ENCODE measurements around the gene CRYBG2. TPM values are rescaled to one million over a fixed set of nuclear protein-coding genes. Genes with fewer than 3 reads are reported as not detected.
"Not testable (repeated sequence)": the region's sequence is repeated elsewhere in the genome, so short reads cannot be mapped to it uniquely, and the experiment has no call there.

Gene CRYBG2
- total RNA-seq, 2 donors from 2014 or later, result 1.6 to 2.3 TPM

- Mint-ChIP-seq H3K9me3 (peaks cover 0 to 3% of the 10 kb centered on the region in 2 donors), H3K4me1 (ENCODE audit: low read depth) (peaks cover 56% of the 10 kb centered on the region), H3K27ac (no peak overlapping the region), H3K36me3 (ENCODE audit: insufficient read depth in 2 of 2) (no peaks in the 10 kb centered on the region), H3K27me3 (ENCODE audit: low read depth) (no peaks in the 10 kb centered on the region), H3K4me3 (peak overlapping the region; percentile 52 to 68)
- peak; percentile 98 to 99 for ATAC-seq (replicated peaks in 1 of 2)
- peak; percentile 63 to 75 for DNase-seq
These were observed 24.4 kb upstream of the CRYBG2 start for GRCh38 chr1:26378088-26378878.

- ATAC-seq (replicated peaks in 1 of 2) (no peak), DNase-seq (no peak)
- H3K4me3 Mint-ChIP-seq, result no peak overlapping the region
- no peaks in the 10 kb centered on the region for H3K27me3 Mint-ChIP-seq (ENCODE audit: low read depth)
- no peaks in the 10 kb centered on the region for H3K36me3 Mint-ChIP-seq (ENCODE audit: insufficient read depth in 2 of 2)
- peaks cover under 1 to 3% of the 10 kb centered on the region in 2 donors for H3K9me3 Mint-ChIP-seq
- peaks cover 77% of the 10 kb centered on the region for H3K4me1 Mint-ChIP-seq (ENCODE audit: low read depth)
- peak overlapping the region; percentile 55 for H3K27ac Mint-ChIP-seq
These were observed 22.1 kb upstream of the CRYBG2 start for GRCh38 chr1:26376050-26376449.

- Mint-ChIP-seq H3K27me3 (ENCODE audit: low read depth) (no peaks in the 10 kb centered on the region), H3K27ac (peak overlapping the region; percentile 81), H3K4me1 (ENCODE audit: low read depth) (peaks cover 87% of the 10 kb centered on the region), H3K36me3 (ENCODE audit: insufficient read depth in 2 of 2) (peaks cover 2 to 5% of the 10 kb centered on the region in 2 donors), H3K4me3 (peak overlapping the region; percentile 31 to 46), H3K9me3 (peaks cover 3 to 4% of the 10 kb centered on the region in 2 donors)
- no peak for DNase-seq
- ATAC-seq (replicated peaks in 1 of 2), result no peak
These were observed 21.2 kb upstream of the CRYBG2 start for GRCh38 chr1:26375081-26375480.

GRCh38 chr1:26374361-26374760, 20.4 kb upstream of the CRYBG2 start:
- ATAC-seq (replicated peaks in 1 of 2); H3K36me3 Mint-ChIP-seq (ENCODE audit: insufficient read depth in 2 of 2); H3K27me3 Mint-ChIP-seq (ENCODE audit: low read depth); DNase-seq; H3K9me3 Mint-ChIP-seq: not testable (repeated sequence)
- H3K4me1 Mint-ChIP-seq (ENCODE audit: low read depth), result peaks cover 93% of the 10 kb centered on the region
- H3K27ac Mint-ChIP-seq, result peak overlapping the region; percentile 62
- H3K4me3 Mint-ChIP-seq, result peak overlapping the region; percentile 46 to 56

GRCh38 chr1:26373789-26374188, 19.9 kb upstream of the CRYBG2 start:
- DNase-seq, result no peak
- Mint-ChIP-seq H3K4me1 (ENCODE audit: low read depth) (peaks cover 92% of the 10 kb centered on the region), H3K27me3 (ENCODE audit: low read depth) (no peaks in the 10 kb centered on the region), H3K4me3 (peak overlapping the region; percentile 46 to 56), H3K27ac (peak overlapping the region; percentile 47), H3K36me3 (ENCODE audit: insufficient read depth in 2 of 2) (peaks cover 2 to 5% of the 10 kb centered on the region in 2 donors), H3K9me3 (peaks cover 3 to 4% of the 10 kb centered on the region in 2 donors)
- ATAC-seq (replicated peaks in 1 of 2), result no peak

- DNase-seq (peak in 1 of 2 donors; percentile 32), ATAC-seq (replicated peaks in 1 of 2) (peak; percentile 56 to 57)
- Mint-ChIP-seq H3K4me1 (ENCODE audit: low read depth) (peaks cover 87% of the 10 kb centered on the region), H3K27ac (peak overlapping the region; percentile 47), H3K36me3 (ENCODE audit: insufficient read depth in 2 of 2) (peaks cover 2 to 5% of the 10 kb centered on the region in 2 donors), H3K9me3 (peaks cover 3 to 4% of the 10 kb centered on the region in 2 donors), H3K4me3 (peak overlapping the region; percentile 46 to 56), H3K27me3 (ENCODE audit: low read depth) (no peaks in the 10 kb centered on the region)
These were observed 19.4 kb upstream of the CRYBG2 start for GRCh38 chr1:26373281-26373680.

GRCh38 chr1:26372611-26373010, 18.7 kb upstream of the CRYBG2 start, which contains the start of gene ZNF683:
Gene ZNF683, minus strand, starts transcription at chr1:26372750. Its CDS starts 4,179 bp downstream, at chr1:26368571.
- Mint-ChIP-seq H3K4me3 (peak within 1 kb of the TSS; percentile 46 to 56), H3K4me1 (ENCODE audit: low read depth) (peaks cover 80% of the 10 kb centered on the region), H3K27ac (peak within 1 kb of the TSS; percentile 47)
- H3K9me3 Mint-ChIP-seq; H3K27me3 Mint-ChIP-seq (ENCODE audit: low read depth); H3K36me3 Mint-ChIP-seq (ENCODE audit: insufficient read depth in 2 of 2); DNase-seq; ATAC-seq (replicated peaks in 1 of 2): not testable (repeated sequence)

GRCh38 chr1:26372039-26372438, 18.1 kb upstream of the CRYBG2 start:
- peaks cover 3 to 4% of the 10 kb centered on the region in 2 donors for H3K9me3 Mint-ChIP-seq
- no peak overlapping the region for H3K4me3 Mint-ChIP-seq
- H3K36me3 Mint-ChIP-seq (ENCODE audit: insufficient read depth in 2 of 2), result peaks cover 2 to 5% of the 10 kb centered on the region in 2 donors
- no peaks in the 10 kb centered on the region for H3K27me3 Mint-ChIP-seq (ENCODE audit: low read depth)
- DNase-seq (no peak), ATAC-seq (replicated peaks in 1 of 2) (peak in 1 of 2 donors; percentile 53)
- no peak overlapping the region for H3K27ac Mint-ChIP-seq
- peaks cover 74% of the 10 kb centered on the region for H3K4me1 Mint-ChIP-seq (ENCODE audit: low read depth)

- peaks cover 2 to 5% of the 10 kb centered on the region in 2 donors for H3K36me3 Mint-ChIP-seq (ENCODE audit: insufficient read depth in 2 of 2)
These were observed 16.9 kb upstream of the CRYBG2 start for GRCh38 chr1:26370591-26371382.

GRCh38 chr1:26368486-26368885, 14.6 kb upstream of the CRYBG2 start:
- Mint-ChIP-seq H3K27me3 (ENCODE audit: low read depth) (no peaks in the 10 kb centered on the region), H3K27ac (no peak overlapping the region), H3K9me3 (peaks cover 0 to 4% of the 10 kb centered on the region in 2 donors), H3K4me3 (no peak overlapping the region), H3K36me3 (ENCODE audit: insufficient read depth in 2 of 2) (peaks cover 2 to 5% of the 10 kb centered on the region in 2 donors), H3K4me1 (ENCODE audit: low read depth) (peaks cover 55% of the 10 kb centered on the region)
- DNase-seq, result no peak
- no peak for ATAC-seq (replicated peaks in 1 of 2)

More at GRCh38 chr1:26370591-26371382, 16.9 kb upstream of the CRYBG2 start:
- H3K27me3 Mint-ChIP-seq (ENCODE audit: low read depth), result no peaks in the 10 kb centered on the region
- H3K9me3 Mint-ChIP-seq, result peaks cover 0 to 4% of the 10 kb centered on the region in 2 donors
- no peak overlapping the region for H3K27ac Mint-ChIP-seq
- DNase-seq (no peak), ATAC-seq (replicated peaks in 1 of 2) (peak in 1 of 2 donors; percentile 38)
- peaks cover 62% of the 10 kb centered on the region for H3K4me1 Mint-ChIP-seq (ENCODE audit: low read depth)
- H3K4me3 Mint-ChIP-seq, result peak overlapping the region in 1 of 2 donors; percentile 9

GRCh38 chr1:26368006-26368405, 14.1 kb upstream of the CRYBG2 start:
- Mint-ChIP-seq H3K4me1 (ENCODE audit: low read depth) (peaks cover 54% of the 10 kb centered on the region), H3K36me3 (ENCODE audit: insufficient read depth in 2 of 2) (peaks cover 2 to 5% of the 10 kb centered on the region in 2 donors), H3K4me3 (no peak overlapping the region), H3K27ac (no peak overlapping the region), H3K9me3 (peaks cover 0 to 4% of the 10 kb centered on the region in 2 donors), H3K27me3 (ENCODE audit: low read depth) (no peaks in the 10 kb centered on the region)
- no peak for ATAC-seq (replicated peaks in 1 of 2)
- no peak for DNase-seq

- ATAC-seq (replicated peaks in 1 of 2), result no peak
- no peak overlapping the region for H3K4me3 Mint-ChIP-seq
- peaks cover 2 to 5% of the 10 kb centered on the region in 2 donors for H3K36me3 Mint-ChIP-seq (ENCODE audit: insufficient read depth in 2 of 2)
- no peak overlapping the region for H3K27ac Mint-ChIP-seq
- no peak for DNase-seq
- H3K27me3 Mint-ChIP-seq (ENCODE audit: low read depth), result no peaks in the 10 kb centered on the region
- peaks cover 48% of the 10 kb centered on the region for H3K4me1 Mint-ChIP-seq (ENCODE audit: low read depth)
- peaks cover 0 to 4% of the 10 kb centered on the region in 2 donors for H3K9me3 Mint-ChIP-seq
These were observed 13.5 kb upstream of the CRYBG2 start for GRCh38 chr1:26367441-26367840.

- peaks cover 12% of the 10 kb centered on the region for H3K27me3 Mint-ChIP-seq (ENCODE audit: low read depth)
- ATAC-seq (replicated peaks in 1 of 2) (no peak), DNase-seq (no peak)
- no peak overlapping the region for H3K4me3 Mint-ChIP-seq
- H3K9me3 Mint-ChIP-seq, result no peaks in the 10 kb centered on the region
- H3K4me1 Mint-ChIP-seq (ENCODE audit: low read depth), result peaks cover 39% of the 10 kb centered on the region
- H3K36me3 Mint-ChIP-seq (ENCODE audit: insufficient read depth in 2 of 2), result no peaks in the 10 kb centered on the region
- peak overlapping the region; percentile 20 for H3K27ac Mint-ChIP-seq
These were observed 11.0 kb upstream of the CRYBG2 start for GRCh38 chr1:26364956-26365355.

Measured in activated T-cell treated with anti-CD3 and anti-CD28 coated beads, Interleukin-2, amount 50 U/mL, for 72 hours (primary cell).